ENCODE measurements around the gene UACA. TPM values are rescaled to one million over a fixed set of nuclear protein-coding genes. Genes with fewer than 3 reads are reported as not detected.
"Not testable (repeated sequence)": the region's sequence is repeated elsewhere in the genome, so short reads cannot be mapped to it uniquely, and the experiment has no call there.

Gene UACA
- polyA plus RNA-seq, 3 donors: 98.9 to 112 (median 105) TPM

DNA sequence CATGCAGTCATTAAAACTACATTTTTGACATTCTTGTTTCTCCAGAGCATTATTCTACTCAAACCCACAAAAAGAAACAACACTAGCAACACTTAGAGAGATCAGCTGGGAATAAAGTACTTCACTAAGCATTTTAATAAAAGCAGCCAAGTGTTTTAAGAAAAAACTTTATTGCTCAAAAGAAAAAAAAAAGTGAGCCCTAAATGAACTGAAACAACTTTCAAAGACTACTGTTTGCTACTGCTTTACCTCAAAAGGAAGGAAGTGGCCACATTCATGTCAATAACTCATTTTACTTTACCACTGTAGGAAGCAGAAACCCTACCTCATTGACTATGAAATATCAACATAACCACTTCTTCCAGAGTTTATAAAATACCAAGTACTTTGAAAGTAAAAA, 91.3 kb downstream of the UACA start:
- no peak for DNase-seq (ENCODE audit: low read depth in 3 of 3, low spot score in 2 of 3)

- no peak for DNase-seq (ENCODE audit: low read depth in 3 of 3, low spot score in 2 of 3)
Observed at GRCh38 chr15:70670680-70671079, 92.7 kb downstream of the UACA start.

DNA sequence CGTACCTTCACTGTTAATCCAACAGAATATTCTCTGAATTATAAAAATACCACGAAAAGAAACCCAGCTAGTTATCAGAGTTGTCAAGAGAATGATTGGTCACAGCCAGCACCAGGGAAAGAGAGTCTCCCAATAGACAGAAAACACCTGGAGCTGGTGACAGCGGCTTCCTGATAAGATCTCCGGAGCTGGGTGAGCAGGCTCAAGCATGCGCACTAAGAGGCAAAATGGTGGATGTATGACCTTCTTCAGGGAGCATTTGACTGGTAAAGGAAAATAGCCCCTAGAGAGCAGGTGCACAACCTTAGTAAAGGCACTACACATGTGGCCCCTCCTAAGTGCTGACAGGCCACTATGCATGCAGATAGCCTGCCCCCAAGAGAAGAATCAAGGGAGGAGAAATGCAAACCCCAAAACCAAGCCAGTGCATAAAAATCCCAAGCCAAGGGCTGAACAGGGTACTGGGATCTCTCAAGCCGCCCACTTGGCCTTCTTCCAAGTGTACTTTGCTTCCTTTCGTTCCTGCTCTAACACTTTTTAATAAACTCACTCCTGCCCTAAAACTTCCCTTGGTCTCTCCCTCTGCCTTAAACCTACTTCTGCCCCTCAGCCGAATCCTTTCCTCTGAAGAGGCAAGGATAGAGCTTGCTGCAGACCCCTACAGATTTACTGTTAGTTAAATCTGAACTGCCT, 93.2 kb downstream of the UACA start:
- DNase-seq (ENCODE audit: low read depth in 3 of 3, low spot score in 2 of 3): no peak

DNA sequence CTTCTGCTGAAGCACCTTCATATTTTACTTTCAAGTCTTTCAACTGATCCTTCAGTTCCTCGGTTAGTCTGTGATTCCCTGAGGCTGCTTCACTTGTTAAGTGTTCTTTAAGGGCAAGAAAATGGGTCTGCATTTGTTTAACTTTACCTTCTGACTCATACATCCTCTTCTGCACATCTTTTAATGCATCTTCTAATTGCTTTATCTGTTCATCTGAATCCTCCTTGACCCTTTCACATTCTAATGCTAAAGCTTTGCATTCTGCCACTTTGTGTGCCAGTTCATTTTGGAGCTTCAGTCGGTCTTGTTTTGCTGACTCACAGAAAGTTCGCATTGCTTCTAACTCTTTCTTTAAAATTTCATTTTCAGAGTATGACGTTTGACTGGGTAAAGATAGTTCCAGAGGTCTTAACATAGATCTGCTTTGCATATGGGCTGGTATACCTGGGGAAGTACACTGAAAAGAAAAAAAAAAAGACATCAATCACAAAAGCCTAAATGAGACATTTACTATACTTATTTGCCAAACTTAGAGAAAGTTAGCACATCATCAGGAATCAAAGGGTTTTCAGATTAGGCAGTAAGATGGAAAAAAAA, 94.3 kb downstream of the UACA start:
- DNase-seq (ENCODE audit: low read depth in 3 of 3, low spot score in 2 of 3): no peak

DNA sequence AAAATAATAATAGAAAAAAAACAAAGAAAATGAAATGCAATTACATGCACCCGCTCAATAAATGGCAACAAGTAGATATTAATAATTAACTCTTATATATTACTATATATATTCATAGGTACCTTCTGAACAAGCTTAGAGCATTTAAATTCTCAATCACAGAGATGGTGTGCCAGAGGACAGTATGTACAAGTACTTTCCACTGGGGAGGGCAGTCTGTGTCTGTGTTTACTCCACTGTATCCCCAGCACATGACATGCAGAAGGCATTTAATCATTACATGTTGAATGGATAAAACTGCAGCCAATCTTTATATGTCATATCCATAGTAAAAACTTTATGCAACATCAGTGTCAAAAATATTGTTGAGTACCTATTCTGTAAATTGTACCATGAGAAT, 97.8 kb downstream of the UACA start:
- DNase-seq (ENCODE audit: low read depth in 3 of 3, low spot score in 2 of 3): no peak

- DNase-seq (ENCODE audit: low read depth in 3 of 3, low spot score in 2 of 3): no peak
Observed at GRCh38 chr15:70664494-70664893, 98.9 kb downstream of the UACA start.

- DNase-seq (ENCODE audit: low read depth in 3 of 3, low spot score in 2 of 3): not testable (repeated sequence)
Observed at GRCh38 chr15:70663069-70663468, 100.3 kb downstream of the UACA start.

DNA sequence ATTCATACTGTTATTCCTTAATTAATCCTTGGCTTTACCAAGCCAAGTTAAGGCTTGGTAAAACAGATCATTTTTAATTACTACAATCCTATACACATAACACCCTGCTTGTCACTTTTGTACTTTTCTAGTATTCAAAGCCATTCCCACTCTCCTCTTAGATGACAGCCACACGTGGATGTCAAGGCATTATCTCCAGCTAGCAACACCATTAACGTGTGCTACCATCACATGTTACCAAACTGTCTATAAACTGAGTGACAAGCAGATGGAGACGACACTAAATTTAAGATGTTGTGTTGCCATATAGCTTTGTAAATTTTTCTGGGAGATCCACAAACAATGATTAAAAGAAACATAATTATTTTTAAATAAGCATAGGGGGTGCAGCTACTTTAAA, 103.7 kb downstream of the UACA start:
- no peak for DNase-seq (ENCODE audit: low read depth in 3 of 3, low spot score in 2 of 3)

DNA sequence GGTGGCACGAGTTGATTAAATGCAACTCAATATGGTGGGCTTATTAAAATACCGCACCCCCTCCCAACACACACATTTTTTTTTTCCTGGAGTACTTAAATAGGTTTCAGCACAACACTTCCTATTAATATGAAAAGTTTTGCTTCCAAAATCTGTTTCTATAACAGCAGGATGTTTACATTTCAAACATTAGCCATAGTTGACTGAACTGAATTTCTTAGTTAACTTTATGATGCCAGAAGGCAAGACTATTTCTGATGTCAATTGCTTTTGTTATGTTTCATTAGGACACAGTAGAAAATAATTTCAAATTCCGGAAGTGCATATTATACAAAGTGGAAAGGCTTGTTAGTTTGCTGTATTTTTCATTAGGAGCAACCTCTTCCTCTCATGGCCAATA, 104.7 kb downstream of the UACA start:
- DNase-seq (ENCODE audit: low read depth in 3 of 3, low spot score in 2 of 3): no peak

- DNase-seq (ENCODE audit: low read depth in 3 of 3, low spot score in 2 of 3): no peak
Observed at GRCh38 chr15:70653426-70653825, 109.9 kb downstream of the UACA start.

- DNase-seq (ENCODE audit: low read depth in 3 of 3, low spot score in 2 of 3): no peak
Observed at GRCh38 chr15:70652341-70652740, 111.0 kb downstream of the UACA start.

GRCh38 chr15:70651303-70651845, 112.0 kb downstream of the UACA start:
- no peak for DNase-seq (ENCODE audit: low read depth in 3 of 3, low spot score in 2 of 3)

GRCh38 chr15:70650567-70651302, 112.6 kb downstream of the UACA start:
- no peak for DNase-seq (ENCODE audit: low read depth in 3 of 3, low spot score in 2 of 3)

DNA sequence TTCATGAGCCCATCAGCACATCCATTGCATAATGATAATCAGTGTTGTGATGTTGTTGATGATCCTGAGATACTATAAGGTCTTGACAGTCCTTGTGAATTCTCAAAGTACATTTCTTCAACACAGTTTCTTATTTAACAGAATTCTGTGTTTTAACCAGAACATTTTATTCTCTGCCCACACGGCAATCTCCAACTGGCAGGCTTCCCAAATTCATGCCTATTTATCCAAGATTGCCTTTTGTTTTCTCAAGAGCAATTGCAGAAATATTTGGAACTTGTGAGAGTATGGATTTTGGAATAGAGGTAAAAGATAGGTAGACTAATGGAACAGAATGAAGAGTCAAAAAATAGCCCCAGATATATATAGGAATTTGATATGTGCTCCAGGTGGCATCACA, 116.0 kb downstream of the UACA start:
- DNase-seq (ENCODE audit: low read depth in 3 of 3, low spot score in 2 of 3): no peak

GRCh38 chr15:70646169-70646568, 117.2 kb downstream of the UACA start:
- no peak for DNase-seq (ENCODE audit: low read depth in 3 of 3, low spot score in 2 of 3)

GRCh38 chr15:70643783-70644125, 119.6 kb downstream of the UACA start:
- DNase-seq (ENCODE audit: low read depth in 3 of 3, low spot score in 2 of 3): no peak

DNA sequence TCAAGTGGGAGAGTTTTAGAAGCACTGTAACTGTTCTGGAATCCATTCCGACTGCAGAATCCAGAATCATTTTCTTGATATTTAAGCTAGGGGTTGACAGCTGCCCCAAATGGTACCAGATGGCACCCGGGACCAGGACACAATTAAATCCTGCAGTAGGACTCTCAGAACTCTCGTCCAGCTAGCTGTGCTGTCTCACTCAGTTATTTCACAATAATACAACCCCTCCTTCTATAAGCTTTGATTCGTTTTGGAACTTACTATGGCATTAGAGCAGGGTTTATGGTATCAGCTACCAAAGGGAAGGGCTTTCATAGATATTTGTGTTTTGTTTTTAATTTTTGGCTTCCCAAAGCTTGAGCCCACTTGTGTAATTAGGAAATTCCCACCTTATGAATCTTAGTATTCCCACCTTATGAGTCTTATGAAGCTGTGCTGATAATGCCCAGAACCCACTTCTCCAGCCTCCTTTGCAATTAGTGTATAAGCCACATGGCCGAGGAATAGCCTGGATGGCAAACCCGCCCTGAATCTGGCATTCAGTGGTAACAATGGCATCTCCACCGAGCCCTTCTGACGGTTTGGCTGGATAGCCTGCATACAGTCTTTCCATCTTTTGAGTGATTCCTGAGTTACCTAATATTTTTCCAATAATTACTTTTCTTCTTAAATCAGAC, 120.1 kb downstream of the UACA start:
- DNase-seq (ENCODE audit: low read depth in 3 of 3, low spot score in 2 of 3): no peak

- no peak for DNase-seq (ENCODE audit: low read depth in 3 of 3, low spot score in 2 of 3)
Observed at GRCh38 chr15:70636540-70637165, 126.7 kb downstream of the UACA start.

GRCh38 chr15:70635895-70636294, 127.5 kb downstream of the UACA start:
- DNase-seq (ENCODE audit: low read depth in 3 of 3, low spot score in 2 of 3): no peak

DNA sequence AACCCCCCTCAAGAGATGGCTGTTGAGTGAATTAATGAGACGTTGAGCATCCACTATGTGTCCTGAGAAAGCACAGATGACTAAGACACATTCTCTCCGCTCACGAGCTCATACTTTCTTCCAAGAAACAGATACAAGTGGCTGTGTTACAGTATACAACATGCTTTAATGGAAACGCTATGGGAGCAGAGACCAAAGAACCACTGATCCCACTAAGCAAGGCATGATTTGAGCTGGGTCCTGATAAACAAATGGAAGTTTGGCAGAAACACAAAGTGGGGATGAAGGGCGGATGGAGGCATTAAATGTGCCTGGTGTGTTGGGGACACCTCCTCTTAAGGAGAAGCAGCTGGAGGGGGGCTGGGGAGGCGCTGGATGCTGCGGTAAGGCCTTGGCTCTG, 129.4 kb downstream of the UACA start:
- no peak for DNase-seq (ENCODE audit: low read depth in 3 of 3, low spot score in 2 of 3)

Data from right renal cortex interstitium (tissue), 3 donors.